Measurements from ENCODE around the gene HDAC6.
"Not testable (repeated sequence)": the region's sequence is repeated elsewhere in the genome, so short reads cannot be mapped to it uniquely, and the experiment has no call there.

Gene HDAC6

GRCh38 chrX:48826876-48827653 is 25.2 kb downstream of the HDAC6 start:
- DNase-seq: peak; percentile 21

- no peak for DNase-seq
These were observed 25.7 kb downstream of the HDAC6 start for GRCh38 chrX:48827654-48827968.

DNA sequence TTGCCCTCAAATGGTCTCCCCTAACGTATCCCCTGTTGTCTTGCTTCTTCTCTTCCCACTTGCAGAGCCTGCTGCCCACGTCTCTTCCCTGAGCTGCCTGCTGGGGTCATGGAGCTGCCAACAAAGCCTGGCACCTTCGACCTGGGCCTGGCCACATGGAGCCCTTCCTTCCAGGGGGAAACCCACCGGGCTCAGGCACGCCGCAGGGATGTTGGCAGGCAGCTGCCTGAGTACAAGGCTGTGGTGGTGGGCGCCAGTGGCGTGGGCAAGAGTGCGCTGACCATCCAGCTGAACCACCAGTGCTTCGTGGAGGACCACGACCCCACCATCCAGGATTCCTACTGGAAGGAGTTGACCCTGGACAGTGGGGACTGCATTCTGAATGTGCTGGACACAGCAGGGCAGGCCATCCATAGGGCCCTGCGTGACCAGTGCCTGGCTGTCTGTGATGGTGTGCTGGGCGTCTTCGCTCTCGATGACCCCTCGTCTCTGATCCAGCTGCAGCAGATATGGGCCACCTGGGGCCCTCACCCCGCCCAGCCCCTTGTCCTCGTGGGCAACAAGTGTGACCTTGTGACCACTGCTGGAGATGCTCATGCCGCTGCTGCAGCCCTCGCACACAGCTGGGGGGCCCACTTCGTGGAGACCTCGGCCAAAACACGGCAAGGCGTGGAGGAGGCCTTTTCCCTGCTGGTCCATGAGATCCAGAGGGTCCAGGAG is 27.3 kb downstream of the HDAC6 start:
- no peak for DNase-seq

- no peak for DNase-seq
These were observed 29.5 kb downstream of the HDAC6 start for GRCh38 chrX:48831136-48831908.

GRCh38 chrX:48831909-48832291 is 30.0 kb downstream of the HDAC6 start:
- DNase-seq: no peak

DNA sequence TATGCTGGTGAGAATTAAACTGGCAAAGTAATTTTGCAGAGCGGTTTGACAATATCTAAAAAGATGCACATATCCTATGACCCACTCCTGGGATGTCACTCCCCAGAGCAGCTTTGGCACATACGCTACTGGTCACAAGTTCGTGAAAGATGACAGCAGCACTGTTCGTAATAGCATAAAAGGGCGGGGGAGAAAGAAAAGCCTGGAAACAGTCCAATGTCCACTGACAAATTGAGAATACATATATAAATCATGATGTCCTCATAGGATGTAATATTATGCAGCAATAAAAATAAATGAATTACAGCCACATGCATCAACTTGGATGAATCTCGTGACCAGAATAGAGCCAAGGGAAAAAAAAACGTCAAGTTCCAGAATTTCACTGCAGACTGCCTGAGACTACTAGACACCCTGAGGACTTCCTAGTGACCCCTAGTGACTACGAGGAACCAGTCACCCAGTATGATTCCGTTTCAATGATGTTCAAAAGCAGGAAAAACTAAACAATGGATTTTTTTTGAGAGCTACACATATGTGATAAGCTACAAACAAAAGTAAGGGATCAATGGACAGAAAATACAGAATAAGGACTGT is 31.8 kb downstream of the HDAC6 start:
- no peak for DNase-seq

DNA sequence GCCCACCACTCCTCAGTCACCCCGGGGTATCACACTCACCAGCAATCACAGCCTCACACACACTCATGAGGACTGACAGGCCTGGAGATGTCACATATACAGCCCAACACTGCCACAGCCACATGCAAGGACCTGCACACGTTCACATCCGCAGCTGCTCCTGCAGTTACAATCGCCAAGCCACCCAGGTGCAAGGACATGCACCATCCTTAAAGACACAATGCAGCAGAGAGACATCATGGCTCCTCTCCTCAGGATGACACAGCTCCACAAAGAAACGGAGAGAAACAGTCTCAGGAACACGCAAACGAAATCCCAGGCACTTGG is 32.5 kb downstream of the HDAC6 start:
- DNase-seq: no peak

DNA sequence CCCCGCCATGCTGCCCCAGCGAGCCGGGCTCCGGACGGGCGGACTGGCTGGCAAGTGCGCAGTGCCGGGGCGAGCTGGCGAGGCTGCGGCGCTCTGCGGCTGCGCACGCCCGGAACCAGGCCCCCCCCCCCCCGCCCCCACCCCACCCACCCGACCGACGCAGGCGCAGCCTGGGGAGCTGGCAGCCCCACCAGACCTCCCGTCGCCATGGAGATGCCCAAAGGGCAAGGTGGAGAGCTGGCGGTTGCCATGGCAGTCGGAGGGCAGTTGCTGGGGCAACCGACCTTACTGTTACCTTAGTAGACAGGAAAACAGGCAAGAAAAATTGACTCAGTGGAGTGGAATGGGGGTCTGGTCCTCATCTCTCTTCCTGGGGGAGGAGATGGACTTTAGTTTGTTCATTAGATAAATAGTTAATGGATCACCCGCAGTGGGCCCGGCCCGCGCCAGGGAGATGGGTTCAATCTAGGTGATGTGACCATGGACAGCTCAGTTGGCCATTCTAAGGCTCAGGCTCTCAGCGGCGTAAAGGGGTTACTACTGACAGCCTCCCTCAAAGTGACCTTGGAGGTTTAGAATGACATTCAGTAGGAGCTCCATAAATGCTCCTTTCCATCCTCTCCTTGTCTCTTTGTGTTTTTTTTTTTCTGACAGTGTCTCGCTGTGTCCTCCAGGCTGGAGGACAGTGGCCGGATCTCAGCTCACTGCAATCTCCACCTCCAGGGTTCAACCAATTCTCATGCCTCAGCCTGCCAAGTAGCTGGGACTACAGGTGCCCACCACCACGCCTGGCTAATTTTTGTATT is 33.9 kb downstream of the HDAC6 start, which contains the start of gene PCSK1N:
Gene PCSK1N (minus strand): TSS at position 87 of the 806 bp plus-strand sequence. CDS start 78 bp downstream, at position 9.
- DNase-seq: peak; percentile 54

DNA sequence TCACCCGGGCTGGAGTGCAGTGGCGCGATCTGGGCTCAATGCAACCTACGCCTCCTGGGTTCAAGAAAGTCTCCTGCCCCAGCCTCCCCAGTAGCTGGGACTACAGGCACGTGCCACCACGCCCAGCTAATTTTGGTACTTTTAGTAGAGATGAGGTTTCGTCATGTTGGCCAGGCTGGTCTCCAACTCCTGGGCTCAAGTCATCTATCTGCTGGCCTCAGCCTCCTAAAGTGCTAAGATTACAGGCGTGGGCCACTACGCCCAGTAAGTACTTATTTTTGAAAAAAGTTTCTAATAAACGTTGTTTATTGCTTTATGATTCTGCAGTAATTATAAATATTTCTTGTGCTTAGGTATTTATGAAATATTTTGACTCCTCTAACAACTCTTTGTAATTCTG is 37.8 kb downstream of the HDAC6 start:
- no peak for DNase-seq

DNA sequence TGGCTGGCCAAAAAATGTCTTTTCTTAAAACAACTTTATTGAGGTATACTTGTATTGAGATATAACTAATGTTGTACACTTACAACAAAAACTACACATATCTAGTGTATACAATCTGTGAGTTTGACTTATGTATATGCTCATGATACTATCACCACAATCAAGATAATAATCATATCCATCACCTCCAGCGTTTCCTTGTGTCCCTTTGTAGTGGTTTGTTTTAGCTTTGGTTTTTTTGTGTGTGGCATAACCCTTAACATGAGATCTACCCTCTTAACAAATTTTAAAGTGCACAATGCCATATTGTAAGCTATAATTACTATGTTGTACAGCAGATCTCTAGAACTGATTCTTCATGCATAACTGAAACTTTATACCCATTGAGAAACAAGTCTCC is 47.0 kb downstream of the HDAC6 start:
- no peak for DNase-seq

DNA sequence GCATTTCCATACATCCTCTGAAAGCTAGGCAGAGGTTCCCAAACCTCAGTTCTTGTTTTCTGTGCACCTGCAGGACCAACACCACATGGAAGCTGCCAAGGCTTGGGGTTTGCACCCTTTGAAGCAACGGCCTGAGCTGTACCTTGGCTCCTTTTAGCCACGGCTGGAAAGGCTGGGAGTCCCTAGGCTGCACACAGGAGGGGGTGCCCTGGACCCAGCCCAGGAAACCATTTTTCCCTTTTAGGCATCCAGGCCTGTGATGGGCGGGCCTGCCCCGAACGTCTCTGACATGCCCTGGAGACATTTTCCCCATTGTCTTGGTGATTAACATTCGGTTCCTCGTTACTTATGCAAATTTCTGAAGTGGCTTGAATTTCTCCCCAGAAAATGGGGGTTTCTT is 51.0 kb downstream of the HDAC6 start:
- no peak for DNase-seq

- not testable (repeated sequence) for DNase-seq
These were observed 51.6 kb downstream of the HDAC6 start for GRCh38 chrX:48853494-48853893.

GRCh38 chrX:48854121-48854804 is 52.4 kb downstream of the HDAC6 start:
- not testable (repeated sequence) for DNase-seq

DNA sequence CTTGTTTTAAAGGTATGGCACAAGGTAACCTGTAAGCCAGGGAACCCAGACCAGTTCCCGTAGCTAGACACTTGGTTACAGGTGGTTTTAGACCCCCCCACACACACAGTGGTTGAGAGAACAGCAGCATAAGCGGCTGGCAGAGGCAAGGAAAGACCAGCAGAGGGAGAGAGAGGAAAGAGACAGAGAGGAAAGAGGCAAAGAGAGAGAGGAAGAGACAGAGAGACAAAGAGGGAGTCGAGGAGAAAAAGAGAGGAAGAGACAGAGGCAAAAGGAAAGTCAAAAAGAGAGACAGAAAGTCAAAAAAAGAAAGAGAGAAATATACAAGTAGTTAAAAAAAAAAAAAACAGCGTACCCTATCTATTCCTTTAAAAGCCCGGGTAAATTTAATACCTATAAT is 53.0 kb downstream of the HDAC6 start:
- no peak for DNase-seq

- DNase-seq: no peak
These were observed 62.3 kb downstream of the HDAC6 start for GRCh38 chrX:48864210-48864609.

DNA sequence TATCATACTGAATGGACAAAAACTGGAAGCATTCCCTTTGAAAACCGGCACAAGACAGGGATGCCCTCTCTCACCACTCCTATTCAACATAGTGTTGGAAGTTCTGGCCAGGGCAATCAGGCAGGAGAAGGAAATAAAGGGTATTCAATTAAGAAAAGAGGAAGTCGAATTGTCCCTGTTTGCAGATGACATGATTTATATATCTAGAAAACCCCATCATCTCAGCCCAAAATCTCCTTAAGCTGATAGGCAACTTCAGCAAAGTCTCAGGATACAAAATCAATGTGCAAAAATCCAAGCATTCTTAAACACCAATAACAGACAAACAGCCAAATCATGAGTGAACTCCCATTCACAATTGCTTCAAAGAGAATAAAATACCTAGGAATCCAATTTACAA is 70.2 kb downstream of the HDAC6 start:
- DNase-seq: not testable (repeated sequence)

Data from activated T-cell treated with anti-CD3 and anti-CD28 coated beads, Interleukin-2, amount 50 U/mL, for 1 hour (primary cell).